HL-60 (cell line): Measurements from ENCODE around the gene SLC43A1.

ENCODE experiments used
- GABPA ChIP-seq: IDR thresholded peaks from 2 replicates; pipeline ENCODE4 v1.6.1; 2012; ENCODE audit warnings: low read depth
- TF ChIP-seq, protein P1 (sequence below): IDR thresholded peaks from one replicate; pipeline ENCODE4 v1.5.1; 2011; ENCODE audit warnings: low read length, control low read depth, inconsistent platforms; ENCODE audit not compliant: insufficient read depth

DNA sequence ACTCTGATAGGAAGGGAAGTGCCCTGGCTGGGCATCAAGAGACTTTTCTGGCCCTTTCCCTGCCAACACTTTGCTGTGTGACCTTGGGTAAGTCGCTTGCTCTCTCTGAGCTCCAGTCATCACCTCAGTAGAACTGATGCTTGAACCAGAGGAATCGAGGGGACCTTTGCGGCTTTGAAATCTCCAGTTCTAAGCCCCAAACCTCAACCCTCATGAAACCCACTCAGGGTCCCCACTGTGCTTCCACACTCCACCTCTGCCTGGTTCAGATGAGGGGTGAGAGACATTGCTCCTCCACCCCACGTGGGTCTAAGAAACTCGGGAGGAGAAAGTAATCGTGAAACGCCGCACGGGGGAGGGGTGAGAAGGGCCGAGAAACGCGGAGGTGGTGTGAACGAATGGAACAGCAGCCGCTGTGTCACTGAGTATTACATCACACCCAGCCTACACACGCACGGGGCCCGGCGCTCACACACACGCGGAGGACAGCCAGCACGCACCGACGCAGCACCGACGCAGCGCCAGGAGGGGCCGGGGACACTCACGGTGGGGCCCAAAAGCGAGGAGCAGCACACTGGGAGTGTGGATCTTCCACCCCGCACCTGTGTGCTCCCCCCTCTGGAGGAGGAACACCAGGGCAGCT lies 50.8 kb downstream of the SLC43A1 start:
- TF ChIP-seq, protein P1, sequence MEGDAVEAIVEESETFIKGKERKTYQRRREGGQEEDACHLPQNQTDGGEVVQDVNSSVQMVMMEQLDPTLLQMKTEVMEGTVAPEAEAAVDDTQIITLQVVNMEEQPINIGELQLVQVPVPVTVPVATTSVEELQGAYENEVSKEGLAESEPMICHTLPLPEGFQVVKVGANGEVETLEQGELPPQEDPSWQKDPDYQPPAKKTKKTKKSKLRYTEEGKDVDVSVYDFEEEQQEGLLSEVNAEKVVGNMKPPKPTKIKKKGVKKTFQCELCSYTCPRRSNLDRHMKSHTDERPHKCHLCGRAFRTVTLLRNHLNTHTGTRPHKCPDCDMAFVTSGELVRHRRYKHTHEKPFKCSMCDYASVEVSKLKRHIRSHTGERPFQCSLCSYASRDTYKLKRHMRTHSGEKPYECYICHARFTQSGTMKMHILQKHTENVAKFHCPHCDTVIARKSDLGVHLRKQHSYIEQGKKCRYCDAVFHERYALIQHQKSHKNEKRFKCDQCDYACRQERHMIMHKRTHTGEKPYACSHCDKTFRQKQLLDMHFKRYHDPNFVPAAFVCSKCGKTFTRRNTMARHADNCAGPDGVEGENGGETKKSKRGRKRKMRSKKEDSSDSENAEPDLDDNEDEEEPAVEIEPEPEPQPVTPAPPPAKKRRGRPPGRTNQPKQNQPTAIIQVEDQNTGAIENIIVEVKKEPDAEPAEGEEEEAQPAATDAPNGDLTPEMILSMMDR = no peak
- no peak for TF ChIP-seq GABPA
